RWPE2 (cell line): ENCODE results near the gene CPNE6.
A peak's percentile ranks its signal among the peaks of the same experiment; 100 is the strongest.

ENCODE experiments used
- ATAC-seq: fragments of 200-7000 bp; cut with Tn5 transposase; 3 replicates; pipeline ENCODE4 v1.9.1; 2021; ENCODE audit warnings: low read depth
- DNase-seq: peaks from one replicate; pipeline ENCODE4 v3.0.0-alpha.2; 2020; ENCODE audit warnings: low spot score
- H3K27ac ChIP-seq: fragments of 450-650 bp; 2 replicates; pipeline ENCODE4 v1.5.1; 2017; ENCODE audit warnings: mild to moderate bottlenecking; ENCODE audit not compliant: poor library complexity, severe bottlenecking
- H3K27me3 ChIP-seq: fragments of 250-450 bp; sonication (Bioruptor Pico); 2 replicates; pipeline ENCODE4 v1.5.1; 2021; ENCODE audit warnings: mild to moderate bottlenecking, moderate library complexity; ENCODE audit not compliant: insufficient read depth, poor library complexity, severe bottlenecking
- H3K36me3 ChIP-seq: fragments of 250-450 bp; sonication (Bioruptor Pico); 2 replicates; pipeline ENCODE4 v1.5.1; 2020; ENCODE audit warnings: low read depth, mild to moderate bottlenecking, moderate library complexity
- H3K4me1 ChIP-seq: fragments of 250-450 bp; sonication (Bioruptor Pico); 2 replicates; pipeline ENCODE4 v1.5.1; 2021; ENCODE audit warnings: mild to moderate bottlenecking, moderate library complexity; ENCODE audit not compliant: insufficient read depth, poor library complexity, severe bottlenecking
- H3K4me3 ChIP-seq: fragments of 250-450 bp; sonication (Bioruptor Pico); 2 replicates; pipeline ENCODE4 v1.5.1; 2021; ENCODE audit warnings: mild to moderate bottlenecking, moderate library complexity; ENCODE audit not compliant: severe bottlenecking
- H3K9me3 ChIP-seq: fragments of 250-450 bp; sonication (Bioruptor Pico); 2 replicates; pipeline ENCODE4 v1.5.1; 2021; ENCODE audit warnings: mild to moderate bottlenecking, moderate library complexity; ENCODE audit not compliant: severe bottlenecking
- CTCF ChIP-seq: fragments of 450-650 bp; IDR thresholded peaks from one replicate; pipeline ENCODE4 v1.5.1; 2017; ENCODE audit warnings: mild to moderate bottlenecking, moderate library complexity; ENCODE audit not compliant: poor library complexity, severe bottlenecking

CPNE6 gene

DNA sequence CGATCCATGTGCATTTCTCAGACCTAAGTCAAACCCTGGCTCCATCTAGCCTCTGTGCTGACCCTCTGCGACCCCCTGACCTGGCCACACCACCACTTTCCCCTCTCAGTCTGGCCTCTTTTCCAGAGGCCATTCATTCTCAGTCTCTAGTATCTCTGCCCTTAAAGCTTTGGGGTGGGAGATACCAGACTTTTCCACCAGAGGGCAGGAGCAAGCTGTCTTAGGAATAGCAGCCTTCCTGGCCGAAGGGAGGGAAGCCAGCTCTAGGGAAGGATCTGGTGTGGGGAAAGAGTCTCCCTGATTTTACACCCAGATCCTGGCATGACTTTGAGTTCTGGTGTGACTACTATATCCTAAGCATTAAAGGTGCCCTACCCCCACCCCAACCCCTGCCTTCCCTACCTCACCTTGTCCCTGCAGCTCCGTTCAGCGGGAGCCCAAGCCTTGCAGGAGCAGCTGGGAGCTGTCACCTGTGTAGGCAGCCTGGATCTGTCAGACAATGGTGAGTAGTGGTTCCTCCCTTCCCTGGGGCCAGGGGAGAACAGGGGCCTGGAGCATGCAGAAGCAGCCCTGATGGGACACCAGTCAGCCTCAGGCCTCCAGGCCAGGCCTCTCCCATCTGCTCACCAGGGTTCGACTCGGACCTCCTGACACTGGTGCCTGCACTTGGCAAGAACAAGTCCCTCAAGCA, 13.0 kb upstream of the CPNE6 start:
- Histone ChIP-seq H3K36me3 (no peaks in the 10 kb centered on the region), H3K27ac (no peak overlapping the region), H3K4me3 (no peak overlapping the region), H3K4me1 (no peaks in the 10 kb centered on the region), H3K27me3 (no peaks in the 10 kb centered on the region), H3K9me3 (no peaks in the 10 kb centered on the region)
- ATAC-seq: peak; percentile 85
- DNase-seq: peak; percentile 68
- TF ChIP-seq CTCF: peak; percentile 86

- no peaks in the 10 kb centered on the region for H3K4me1 ChIP-seq
- no peak overlapping the region for H3K4me3 ChIP-seq
- H3K9me3 ChIP-seq: no peaks in the 10 kb centered on the region
- H3K27ac ChIP-seq: no peak overlapping the region
- ATAC-seq (no peak), DNase-seq (peak; percentile 56)
- no peaks in the 10 kb centered on the region for H3K27me3 ChIP-seq
- TF ChIP-seq CTCF: no peak
- H3K36me3 ChIP-seq: no peaks in the 10 kb centered on the region
Observed at GRCh38 chr14:24058951-24059475, 12.3 kb upstream of the CPNE6 start.

- H3K4me3 ChIP-seq: no peak overlapping the region
- H3K36me3 ChIP-seq: no peaks in the 10 kb centered on the region
- ATAC-seq: no peak
- H3K4me1 ChIP-seq: no peaks in the 10 kb centered on the region
- no peaks in the 10 kb centered on the region for H3K27me3 ChIP-seq
- DNase-seq: peak; percentile 63
- no peak for TF ChIP-seq CTCF
- no peaks in the 10 kb centered on the region for H3K9me3 ChIP-seq
- H3K27ac ChIP-seq: no peak overlapping the region
Observed at GRCh38 chr14:24059841-24060388, 11.4 kb upstream of the CPNE6 start.

GRCh38 chr14:24060443-24060842, 10.9 kb upstream of the CPNE6 start:
- no peaks in the 10 kb centered on the region for H3K9me3 ChIP-seq
- no peaks in the 10 kb centered on the region for H3K4me1 ChIP-seq
- DNase-seq (peak; percentile 54), ATAC-seq (no peak)
- H3K4me3 ChIP-seq: no peak overlapping the region
- H3K27ac ChIP-seq: no peak overlapping the region
- no peaks in the 10 kb centered on the region for H3K27me3 ChIP-seq
- TF ChIP-seq CTCF: no peak
- H3K36me3 ChIP-seq: no peaks in the 10 kb centered on the region
